GM23338 (cell line): Measurements from ENCODE around the gene MAGOH. TPM values are rescaled to one million over a fixed set of nuclear protein-coding genes. Genes with fewer than 3 reads are reported as not detected.

Experiments
- ATAC-seq: fragments of 200-7000 bp; cut with Tn5 transposase; 3 replicates; pipeline ENCODE4 v1.9.1; 2020
- DNase-seq: peaks from one replicate; pipeline ENCODE4 v3.0.0-alpha.2; 2015; ENCODE audit warnings: low spot score
- H2AFZ ChIP-seq: fragments of 200-600 bp; sonication (generic); 2 replicates; pipeline ENCODE4 v1.8.0; 2016; ENCODE audit warnings: antibody characterized with exemption, mild to moderate bottlenecking, moderate library complexity
- H3F3A ChIP-seq: fragments of 200-600 bp; sonication (generic); replicated peaks from 2 replicates; pipeline ENCODE4 v1.8.0; 2017; ENCODE audit warnings: antibody characterized with exemption, mixed run types, low read depth
- H3K27ac ChIP-seq: fragments of 200-600 bp; sonication (generic); 2 replicates; pipeline ENCODE4 v1.6.1; 2016; ENCODE audit warnings: low read depth
- H3K27me3 ChIP-seq: fragments of 200-600 bp; sonication (generic); 2 replicates; pipeline ENCODE4 v1.8.0; 2016; ENCODE audit warnings: mild to moderate bottlenecking, mixed run types, moderate library complexity; ENCODE audit not compliant: insufficient read depth
- H3K36me3 ChIP-seq: fragments of 200-600 bp; sonication (generic); 2 replicates; pipeline ENCODE4 v1.8.0; 2016; ENCODE audit warnings: mild to moderate bottlenecking; ENCODE audit not compliant: insufficient read depth
- H3K4me1 ChIP-seq: fragments of 200-600 bp; sonication (generic); 2 replicates; pipeline ENCODE4 v1.8.0; 2016; ENCODE audit warnings: mild to moderate bottlenecking, moderate library complexity; ENCODE audit not compliant: insufficient read depth
- H3K4me2 ChIP-seq: fragments of 200-600 bp; sonication (generic); 2 replicates; pipeline ENCODE4 v1.7.1; 2017; ENCODE audit warnings: mixed run types
- H3K4me3 ChIP-seq: fragments of 200-600 bp; sonication (generic); 2 replicates; pipeline ENCODE4 v1.6.1; 2016; ENCODE audit warnings: mixed run types
- H3K79me2 ChIP-seq: fragments of 200-600 bp; sonication (generic); replicated peaks from 2 replicates; pipeline ENCODE4 v1.8.0; 2017; ENCODE audit warnings: mild to moderate bottlenecking; ENCODE audit not compliant: insufficient read depth
- H3K9me2 ChIP-seq: fragments of 200-600 bp; sonication (generic); 2 replicates; pipeline ENCODE4 v1.8.0; 2017; ENCODE audit not compliant: insufficient read depth
- H4K20me1 ChIP-seq: fragments of 200-600 bp; sonication (generic); replicated peaks from 2 replicates; pipeline ENCODE4 v1.8.0; 2017; ENCODE audit warnings: mild to moderate bottlenecking; ENCODE audit not compliant: insufficient read depth
- H3K27ac Mint-ChIP-seq: 2 replicates; pipeline ENCODE4 v1.8.0; 2020; ENCODE audit warnings: inconsistent platforms, mild to moderate bottlenecking, moderate library complexity, mixed read lengths
- H3K27me3 Mint-ChIP-seq: 3 replicates; pipeline ENCODE4 v1.8.0; 2022; ENCODE audit warnings: low read depth, mild to moderate bottlenecking, moderate library complexity, mixed read lengths, inconsistent platforms; ENCODE audit not compliant: insufficient read depth, poor library complexity
- H3K36me3 Mint-ChIP-seq: 3 replicates; pipeline ENCODE4 v1.8.0; 2021; ENCODE audit warnings: low read depth, mild to moderate bottlenecking, inconsistent platforms, moderate library complexity, mixed read lengths
- H3K4me1 Mint-ChIP-seq: 3 replicates; pipeline ENCODE4 v1.8.0; 2020; ENCODE audit warnings: mild to moderate bottlenecking, inconsistent platforms, mixed read lengths
- H3K4me3 Mint-ChIP-seq: 3 replicates; pipeline ENCODE4 v1.8.0; 2021; ENCODE audit warnings: moderate library complexity, mild to moderate bottlenecking, inconsistent platforms, mixed read lengths
- H3K9me3 Mint-ChIP-seq: 3 replicates; pipeline ENCODE4 v1.8.0; 2020; ENCODE audit warnings: moderate library complexity, mild to moderate bottlenecking, inconsistent platforms, mixed read lengths
- EZH2 ChIP-seq: fragments of 200-600 bp; sonication (generic); IDR thresholded peaks from one replicate; pipeline ENCODE4 v1.8.0; 2017; ENCODE audit warnings: antibody characterized with exemption, mild to moderate bottlenecking, low read depth; ENCODE audit not compliant: unreplicated experiment
- EZH2phosphoT487 ChIP-seq: fragments of 200-600 bp; sonication (generic); IDR thresholded peaks from one replicate; pipeline ENCODE4 v1.8.1; 2018; ENCODE audit warnings: antibody characterized with exemption; ENCODE audit not compliant: unreplicated experiment
- POLR2AphosphoS5 ChIP-seq: IDR thresholded peaks from 2 replicates; pipeline ENCODE4 v1.6.1; 2016; ENCODE audit warnings: antibody characterized with exemption, low read depth
- ZNF114 ChIP-seq: fragments of 250-450 bp; sonication (Bioruptor Pico); IDR thresholded peaks from 2 replicates; pipeline ENCODE4 v1.5.0; 2020; ENCODE audit warnings: mild to moderate bottlenecking, moderate library complexity
- polyA plus RNA-seq: library from polyadenylated mRNA; unstranded; fragments of >200 nt; fragmentation: Nextera tagmentation; extraction: Ambion mirVana; gene quantifications from 2 replicates; pipeline ENCODE4 v1.2.1, GENCODE V29; 2016
- total RNA-seq: library from RNA; depleted of rRNA; stranded (reverse); fragments of >200 nt; shearing (Covaris generic); gene quantifications from 2 replicates; pipeline ENCODE4 v1.2.3, GENCODE V29; 2014
- TF ChIP-seq, protein P1 (sequence below): IDR thresholded peaks from one replicate; pipeline ENCODE4 v1.6.1; 2018; ENCODE audit warnings: antibody characterized with exemption; ENCODE audit not compliant: unreplicated experiment
- TF ChIP-seq, protein P2 (sequence below): fragments of 250-450 bp; sonication (Bioruptor Pico); IDR thresholded peaks from 2 replicates; pipeline ENCODE4 v1.5.0; 2020; ENCODE audit warnings: mild to moderate bottlenecking, moderate library complexity
- TF ChIP-seq, protein P3 (sequence below): IDR thresholded peaks from 2 replicates; pipeline ENCODE4 v1.6.1; 2016; ENCODE audit warnings: antibody characterized with exemption

Gene MAGOH
- total and polyA plus RNA-seq, 2 experiments from 2014 or later, result 79.3 to 185 TPM

DNA sequence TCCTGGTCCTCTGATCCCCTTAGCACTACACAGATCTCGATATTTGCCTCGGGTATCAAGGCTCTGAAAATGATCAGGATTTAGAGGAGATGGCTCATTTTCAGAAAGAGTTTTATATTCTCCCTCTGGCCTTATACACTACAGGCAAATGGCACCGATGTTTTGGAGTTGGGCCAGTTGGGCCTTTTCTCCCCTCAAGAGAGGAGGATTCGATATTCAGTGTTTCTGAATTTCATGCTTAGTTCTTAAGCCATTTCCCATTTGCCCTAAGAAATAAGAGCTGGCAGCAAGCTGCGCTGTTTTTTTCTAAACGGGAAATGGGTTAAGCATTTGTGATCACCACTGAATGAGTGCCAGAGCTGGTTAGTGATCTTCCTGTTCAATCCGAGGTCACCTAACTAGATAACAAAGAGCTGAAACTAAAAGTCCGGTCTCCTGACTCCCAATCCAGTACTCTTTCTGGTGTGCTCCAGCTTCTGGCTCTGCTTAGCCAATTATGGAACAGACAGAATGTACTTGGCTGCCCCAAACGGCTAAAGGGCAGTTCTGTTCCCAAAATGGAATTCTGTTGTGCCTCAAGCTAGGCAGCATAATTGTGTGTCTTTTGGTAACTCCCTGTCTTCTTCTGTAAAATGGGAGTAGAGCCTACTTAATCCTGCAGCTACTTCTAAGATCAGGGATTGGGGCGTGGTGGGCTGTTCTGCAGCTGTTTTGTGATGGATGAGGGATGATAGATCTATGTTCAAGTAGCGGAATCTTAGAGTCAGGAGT lies 42.9 kb downstream of the MAGOH start:
- no peaks in the 10 kb centered on the region for H4K20me1 ChIP-seq
- DNase-seq (no peak), ATAC-seq (no peak)
- no peaks in the 10 kb centered on the region for H3K36me3 ChIP-seq
- TF ChIP-seq EZH2, result no peak
- no peak for TF ChIP-seq POLR2AphosphoS5
- no peak for TF ChIP-seq ZNF114 (CRISPR knock-in tag)
- TF ChIP-seq, protein P1, sequence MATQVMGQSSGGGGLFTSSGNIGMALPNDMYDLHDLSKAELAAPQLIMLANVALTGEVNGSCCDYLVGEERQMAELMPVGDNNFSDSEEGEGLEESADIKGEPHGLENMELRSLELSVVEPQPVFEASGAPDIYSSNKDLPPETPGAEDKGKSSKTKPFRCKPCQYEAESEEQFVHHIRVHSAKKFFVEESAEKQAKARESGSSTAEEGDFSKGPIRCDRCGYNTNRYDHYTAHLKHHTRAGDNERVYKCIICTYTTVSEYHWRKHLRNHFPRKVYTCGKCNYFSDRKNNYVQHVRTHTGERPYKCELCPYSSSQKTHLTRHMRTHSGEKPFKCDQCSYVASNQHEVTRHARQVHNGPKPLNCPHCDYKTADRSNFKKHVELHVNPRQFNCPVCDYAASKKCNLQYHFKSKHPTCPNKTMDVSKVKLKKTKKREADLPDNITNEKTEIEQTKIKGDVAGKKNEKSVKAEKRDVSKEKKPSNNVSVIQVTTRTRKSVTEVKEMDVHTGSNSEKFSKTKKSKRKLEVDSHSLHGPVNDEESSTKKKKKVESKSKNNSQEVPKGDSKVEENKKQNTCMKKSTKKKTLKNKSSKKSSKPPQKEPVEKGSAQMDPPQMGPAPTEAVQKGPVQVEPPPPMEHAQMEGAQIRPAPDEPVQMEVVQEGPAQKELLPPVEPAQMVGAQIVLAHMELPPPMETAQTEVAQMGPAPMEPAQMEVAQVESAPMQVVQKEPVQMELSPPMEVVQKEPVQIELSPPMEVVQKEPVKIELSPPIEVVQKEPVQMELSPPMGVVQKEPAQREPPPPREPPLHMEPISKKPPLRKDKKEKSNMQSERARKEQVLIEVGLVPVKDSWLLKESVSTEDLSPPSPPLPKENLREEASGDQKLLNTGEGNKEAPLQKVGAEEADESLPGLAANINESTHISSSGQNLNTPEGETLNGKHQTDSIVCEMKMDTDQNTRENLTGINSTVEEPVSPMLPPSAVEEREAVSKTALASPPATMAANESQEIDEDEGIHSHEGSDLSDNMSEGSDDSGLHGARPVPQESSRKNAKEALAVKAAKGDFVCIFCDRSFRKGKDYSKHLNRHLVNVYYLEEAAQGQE, result no peak
- TF ChIP-seq, protein P2, sequence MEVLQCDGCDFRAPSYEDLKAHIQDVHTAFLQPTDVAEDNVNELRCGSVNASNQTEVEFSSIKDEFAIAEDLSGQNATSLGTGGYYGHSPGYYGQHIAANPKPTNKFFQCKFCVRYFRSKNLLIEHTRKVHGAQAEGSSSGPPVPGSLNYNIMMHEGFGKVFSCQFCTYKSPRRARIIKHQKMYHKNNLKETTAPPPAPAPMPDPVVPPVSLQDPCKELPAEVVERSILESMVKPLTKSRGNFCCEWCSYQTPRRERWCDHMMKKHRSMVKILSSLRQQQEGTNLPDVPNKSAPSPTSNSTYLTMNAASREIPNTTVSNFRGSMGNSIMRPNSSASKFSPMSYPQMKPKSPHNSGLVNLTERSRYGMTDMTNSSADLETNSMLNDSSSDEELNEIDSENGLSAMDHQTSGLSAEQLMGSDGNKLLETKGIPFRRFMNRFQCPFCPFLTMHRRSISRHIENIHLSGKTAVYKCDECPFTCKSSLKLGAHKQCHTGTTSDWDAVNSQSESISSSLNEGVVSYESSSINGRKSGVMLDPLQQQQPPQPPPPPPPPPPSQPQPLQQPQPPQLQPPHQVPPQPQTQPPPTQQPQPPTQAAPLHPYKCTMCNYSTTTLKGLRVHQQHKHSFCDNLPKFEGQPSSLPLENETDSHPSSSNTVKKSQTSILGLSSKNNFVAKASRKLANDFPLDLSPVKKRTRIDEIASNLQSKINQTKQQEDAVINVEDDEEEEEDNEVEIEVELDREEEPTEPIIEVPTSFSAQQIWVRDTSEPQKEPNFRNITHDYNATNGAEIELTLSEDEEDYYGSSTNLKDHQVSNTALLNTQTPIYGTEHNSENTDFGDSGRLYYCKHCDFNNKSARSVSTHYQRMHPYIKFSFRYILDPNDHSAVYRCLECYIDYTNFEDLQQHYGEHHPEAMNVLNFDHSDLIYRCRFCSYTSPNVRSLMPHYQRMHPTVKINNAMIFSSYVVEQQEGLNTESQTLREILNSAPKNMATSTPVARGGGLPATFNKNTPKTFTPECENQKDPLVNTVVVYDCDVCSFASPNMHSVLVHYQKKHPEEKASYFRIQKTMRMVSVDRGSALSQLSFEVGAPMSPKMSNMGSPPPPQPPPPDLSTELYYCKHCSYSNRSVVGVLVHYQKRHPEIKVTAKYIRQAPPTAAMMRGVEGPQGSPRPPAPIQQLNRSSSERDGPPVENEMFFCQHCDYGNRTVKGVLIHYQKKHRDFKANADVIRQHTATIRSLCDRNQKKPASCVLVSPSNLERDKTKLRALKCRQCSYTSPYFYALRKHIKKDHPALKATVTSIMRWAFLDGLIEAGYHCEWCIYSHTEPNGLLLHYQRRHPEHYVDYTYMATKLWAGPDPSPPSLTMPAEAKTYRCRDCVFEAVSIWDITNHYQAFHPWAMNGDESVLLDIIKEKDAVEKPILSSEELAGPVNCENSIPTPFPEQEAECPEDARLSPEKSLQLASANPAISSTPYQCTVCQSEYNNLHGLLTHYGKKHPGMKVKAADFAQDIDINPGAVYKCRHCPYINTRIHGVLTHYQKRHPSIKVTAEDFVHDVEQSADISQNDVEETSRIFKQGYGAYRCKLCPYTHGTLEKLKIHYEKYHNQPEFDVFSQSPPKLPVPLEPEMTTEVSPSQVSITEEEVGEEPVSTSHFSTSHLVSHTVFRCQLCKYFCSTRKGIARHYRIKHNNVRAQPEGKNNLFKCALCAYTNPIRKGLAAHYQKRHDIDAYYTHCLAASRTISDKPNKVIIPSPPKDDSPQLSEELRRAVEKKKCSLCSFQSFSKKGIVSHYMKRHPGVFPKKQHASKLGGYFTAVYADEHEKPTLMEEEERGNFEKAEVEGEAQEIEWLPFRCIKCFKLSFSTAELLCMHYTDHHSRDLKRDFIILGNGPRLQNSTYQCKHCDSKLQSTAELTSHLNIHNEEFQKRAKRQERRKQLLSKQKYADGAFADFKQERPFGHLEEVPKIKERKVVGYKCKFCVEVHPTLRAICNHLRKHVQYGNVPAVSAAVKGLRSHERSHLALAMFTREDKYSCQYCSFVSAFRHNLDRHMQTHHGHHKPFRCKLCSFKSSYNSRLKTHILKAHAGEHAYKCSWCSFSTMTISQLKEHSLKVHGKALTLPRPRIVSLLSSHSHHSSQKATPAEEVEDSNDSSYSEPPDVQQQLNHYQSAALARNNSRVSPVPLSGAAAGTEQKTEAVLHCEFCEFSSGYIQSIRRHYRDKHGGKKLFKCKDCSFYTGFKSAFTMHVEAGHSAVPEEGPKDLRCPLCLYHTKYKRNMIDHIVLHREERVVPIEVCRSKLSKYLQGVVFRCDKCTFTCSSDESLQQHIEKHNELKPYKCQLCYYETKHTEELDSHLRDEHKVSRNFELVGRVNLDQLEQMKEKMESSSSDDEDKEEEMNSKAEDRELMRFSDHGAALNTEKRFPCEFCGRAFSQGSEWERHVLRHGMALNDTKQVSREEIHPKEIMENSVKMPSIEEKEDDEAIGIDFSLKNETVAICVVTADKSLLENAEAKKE, result no peak
- no peak for TF ChIP-seq EZH2phosphoT487
- TF ChIP-seq, protein P3, sequence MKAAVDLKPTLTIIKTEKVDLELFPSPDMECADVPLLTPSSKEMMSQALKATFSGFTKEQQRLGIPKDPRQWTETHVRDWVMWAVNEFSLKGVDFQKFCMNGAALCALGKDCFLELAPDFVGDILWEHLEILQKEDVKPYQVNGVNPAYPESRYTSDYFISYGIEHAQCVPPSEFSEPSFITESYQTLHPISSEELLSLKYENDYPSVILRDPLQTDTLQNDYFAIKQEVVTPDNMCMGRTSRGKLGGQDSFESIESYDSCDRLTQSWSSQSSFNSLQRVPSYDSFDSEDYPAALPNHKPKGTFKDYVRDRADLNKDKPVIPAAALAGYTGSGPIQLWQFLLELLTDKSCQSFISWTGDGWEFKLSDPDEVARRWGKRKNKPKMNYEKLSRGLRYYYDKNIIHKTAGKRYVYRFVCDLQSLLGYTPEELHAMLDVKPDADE, result no peak
- no peak overlapping the region for H3K27ac ChIP-seq
- peak overlapping the region; percentile 35 for H2AFZ ChIP-seq
- H3K4me1 ChIP-seq, result peaks cover 11% of the 10 kb centered on the region
- H3K27ac Mint-ChIP-seq, result no peak overlapping the region
- peak overlapping the region; percentile 97; the same call in 1 of the 3 replicates for H3K4me3 Mint-ChIP-seq
- no peaks in the 10 kb centered on the region; the same call in 1 of the 3 replicates for H3K9me3 Mint-ChIP-seq
- H3K27me3 Mint-ChIP-seq, result peaks cover 17% of the 10 kb centered on the region
- peak overlapping the region; percentile 54 for H3K4me2 ChIP-seq
- H3K27me3 ChIP-seq, result peaks cover 4% of the 10 kb centered on the region; the same call in 1 of the 2 replicates
- peaks cover 8% of the 10 kb centered on the region for H3K79me2 ChIP-seq
- peaks cover 3% of the 10 kb centered on the region; the same call in 1 of the 3 replicates for H3K36me3 Mint-ChIP-seq
- H3F3A ChIP-seq, result no peaks in the 10 kb centered on the region
- H3K4me1 Mint-ChIP-seq, result peaks cover 23% of the 10 kb centered on the region
- peak overlapping the region; percentile 94; the same call in 1 of the 2 replicates for H3K4me3 ChIP-seq
- no peaks in the 10 kb centered on the region for H3K9me2 ChIP-seq
